Thymus (tissue), 11 donors: Measurements from ENCODE around the gene GPR153. TPM values are rescaled to one million over a fixed set of nuclear protein-coding genes. Genes with fewer than 3 reads are reported as not detected.

Source experiments
- DNase-seq, 9 donors: peaks; one replicate each; pipeline ENCODE4 v3.0.0-alpha.2; 2013; ENCODE audit warnings: low spot score in 9 of 9, low read depth in 6 of 9, missing footprints in 1 of 9
- H3K27ac ChIP-seq, 2 donors: one replicate each; pipeline ENCODE4 v1.5.1; 2013; ENCODE audit warnings: control low read depth in 1 of 2, low read depth in 1 of 2, low read length in 1 of 2, mild to moderate bottlenecking in 1 of 2, moderate library complexity in 1 of 2
- H3K27me3 ChIP-seq, 2 donors: one replicate each; pipeline ENCODE4 v1.5.1; 2013; ENCODE audit warnings: low read length in 1 of 2; ENCODE audit not compliant: control insufficient read depth in 2 of 2, insufficient read depth in 1 of 2
- H3K36me3 ChIP-seq, 2 donors: one replicate each; pipeline ENCODE4 v1.5.1; 2013; ENCODE audit warnings: low read length in 1 of 2, mild to moderate bottlenecking in 1 of 2, moderate library complexity in 1 of 2; ENCODE audit not compliant: control insufficient read depth in 2 of 2, insufficient read depth in 2 of 2
- H3K4me1 ChIP-seq, 2 donors: one replicate each; pipeline ENCODE4 v1.5.1; 2013; ENCODE audit warnings: low read length in 2 of 2; ENCODE audit not compliant: control insufficient read depth in 2 of 2, insufficient read depth in 2 of 2
- H3K4me3 ChIP-seq, 2 donors: one replicate each; pipeline ENCODE4 v1.5.1; 2013; ENCODE audit warnings: low read length in 2 of 2, control low read depth in 1 of 2, mild to moderate bottlenecking in 1 of 2
- H3K9me3 ChIP-seq, 2 donors: one replicate each; pipeline ENCODE4 v1.5.1; 2013; ENCODE audit warnings: low read length in 1 of 2, mild to moderate bottlenecking in 1 of 2; ENCODE audit not compliant: control insufficient read depth in 2 of 2, insufficient read depth in 1 of 2
- WGBS: extraction: QIAGEN DNeasy Blood & Tissue Kit; methylation state at CpG from one replicate; pipeline ENCODE4 v1.1.7; 2013; 5-methylcytosine and 5-hydroxymethylcytosine counted together
- polyA plus RNA-seq: library from polyadenylated mRNA; stranded (reverse); fragments of 200-250 nt; gene quantifications from one replicate; pipeline ENCODE4 v1.2.3, GENCODE V29; 2013
- total RNA-seq: library from RNA; stranded (reverse); fragments of 120-200 nt; gene quantifications from one replicate; pipeline ENCODE4 v1.2.4, GENCODE V29; 2013
- donor health status: healthy.

The GPR153 gene
- total and polyA plus RNA-seq, 2 donors, result 1.7 to 5.6 TPM

- Histone ChIP-seq H3K36me3 (peaks cover 3 to 22% of the 10 kb centered on the region in 2 donors), H3K9me3 (peaks cover 0 to 1% of the 10 kb centered on the region in 2 donors), H3K4me1 (peaks cover 0 to 7% of the 10 kb centered on the region in 2 donors), H3K4me3 (no peak overlapping the region), H3K27ac (no peak overlapping the region), H3K27me3 (no peaks in the 10 kb centered on the region)
- DNase-seq, result no peak
- whole genome bisulfite sequencing, result 97% methylated on average over 10 of the region's 10 CpGs
Measured at GRCh38 chr1:6292102-6292501, 31.2 kb upstream of the GPR153 start.

- Histone ChIP-seq H3K4me1 (no peaks in the 10 kb centered on the region), H3K36me3 (peaks cover 3 to 14% of the 10 kb centered on the region in 2 donors), H3K9me3 (peaks cover 0 to 1% of the 10 kb centered on the region in 2 donors), H3K27ac (no peak overlapping the region), H3K27me3 (no peaks in the 10 kb centered on the region), H3K4me3 (no peak overlapping the region)
- no peak for DNase-seq
- 95% methylated on average over 10 of the region's 10 CpGs for WGBS
Measured at GRCh38 chr1:6288665-6289064, 27.8 kb upstream of the GPR153 start.

- Histone ChIP-seq H3K4me3 (no peak overlapping the region), H3K27ac (no peak overlapping the region), H3K4me1 (no peaks in the 10 kb centered on the region), H3K9me3 (peaks cover 0 to 1% of the 10 kb centered on the region in 2 donors), H3K36me3 (peaks cover 0 to 10% of the 10 kb centered on the region in 2 donors), H3K27me3 (no peaks in the 10 kb centered on the region)
- WGBS, result 98% methylated on average over 14 of the region's 14 CpGs
- DNase-seq, result no peak
Measured at GRCh38 chr1:6288026-6288425, 27.1 kb upstream of the GPR153 start.

- H3K27ac ChIP-seq, result no peak overlapping the region
- no peak overlapping the region for H3K4me3 ChIP-seq
- peaks cover 0 to 10% of the 10 kb centered on the region in 2 donors for H3K36me3 ChIP-seq
- H3K9me3 ChIP-seq, result peaks cover 0 to 1% of the 10 kb centered on the region in 2 donors
- WGBS, result 97% methylated on average over 10 of the region's 10 CpGs
- no peak for DNase-seq
- no peaks in the 10 kb centered on the region for H3K4me1 ChIP-seq
- H3K27me3 ChIP-seq, result no peaks in the 10 kb centered on the region
Measured at GRCh38 chr1:6287431-6287886, 26.6 kb upstream of the GPR153 start.

GRCh38 chr1:6287029-6287428 lies 26.1 kb upstream of the GPR153 start:
- Histone ChIP-seq H3K4me1 (no peaks in the 10 kb centered on the region), H3K4me3 (no peak overlapping the region), H3K27me3 (no peaks in the 10 kb centered on the region), H3K36me3 (peaks cover 0 to 8% of the 10 kb centered on the region in 2 donors), H3K9me3 (peaks cover 0 to 1% of the 10 kb centered on the region in 2 donors), H3K27ac (no peak overlapping the region)
- no peak for DNase-seq
- 90% methylated on average over 13 of the region's 13 CpGs for WGBS

GRCh38 chr1:6286266-6286665 lies 25.4 kb upstream of the GPR153 start:
- Histone ChIP-seq H3K27me3 (no peaks in the 10 kb centered on the region), H3K36me3 (peaks cover 0 to 4% of the 10 kb centered on the region in 2 donors), H3K4me3 (no peak overlapping the region), H3K27ac (no peak overlapping the region), H3K9me3 (peaks cover 0 to 1% of the 10 kb centered on the region in 2 donors), H3K4me1 (no peaks in the 10 kb centered on the region)
- DNase-seq, result no peak
- 97% methylated on average over 8 of the region's 8 CpGs for WGBS

- no peaks in the 10 kb centered on the region for H3K4me1 ChIP-seq
- peaks cover 0 to 11% of the 10 kb centered on the region in 2 donors for H3K36me3 ChIP-seq
- no peaks in the 10 kb centered on the region for H3K9me3 ChIP-seq
- H3K27ac ChIP-seq, result no peak overlapping the region
- no peak for DNase-seq
- H3K4me3 ChIP-seq, result no peak overlapping the region
- H3K27me3 ChIP-seq, result no peaks in the 10 kb centered on the region
- WGBS, result 96% methylated on average over 11 of the region's 11 CpGs
Measured at GRCh38 chr1:6285336-6285735, 24.4 kb upstream of the GPR153 start.

- Histone ChIP-seq H3K4me3 (no peak overlapping the region), H3K36me3 (peaks cover 0 to 15% of the 10 kb centered on the region in 2 donors), H3K4me1 (no peaks in the 10 kb centered on the region), H3K27me3 (no peaks in the 10 kb centered on the region), H3K9me3 (no peaks in the 10 kb centered on the region), H3K27ac (no peak overlapping the region)
- DNase-seq, result no peak
- WGBS, result 98% methylated on average over 17 of the region's 17 CpGs
Measured at GRCh38 chr1:6282577-6283270, 21.8 kb upstream of the GPR153 start.

GRCh38 chr1:6281511-6282402 lies 20.9 kb upstream of the GPR153 start:
- Histone ChIP-seq H3K36me3 (peaks cover 0 to 12% of the 10 kb centered on the region in 2 donors), H3K27ac (no peak overlapping the region)
- no peak for DNase-seq

More at GRCh38 chr1:6281511-6282402, 20.9 kb upstream of the GPR153 start:
- H3K4me3 ChIP-seq, result no peak overlapping the region
- no peaks in the 10 kb centered on the region for H3K9me3 ChIP-seq
- no peaks in the 10 kb centered on the region for H3K4me1 ChIP-seq
- H3K27me3 ChIP-seq, result no peaks in the 10 kb centered on the region
- WGBS, result 93% methylated on average over 19 of the region's 19 CpGs
